BE2C (cell line): ENCODE results near the gene ELAVL1.

Experiments used
- DNase-seq: peaks from one replicate; pipeline ENCODE4 v3.0.0-alpha.2; 2020
- H3K27me3 ChIP-seq: fragments of 250-450 bp; sonication (Bioruptor Pico); 2 replicates; pipeline ENCODE4 v1.5.1; 2020; ENCODE audit warnings: mild to moderate bottlenecking
- H3K36me3 ChIP-seq: fragments of 250-450 bp; sonication (Bioruptor Pico); 2 replicates; pipeline ENCODE4 v1.5.1; 2020; ENCODE audit warnings: mild to moderate bottlenecking
- H3K4me1 ChIP-seq: fragments of 250-450 bp; sonication (Bioruptor Pico); 2 replicates; pipeline ENCODE4 v1.5.1; 2020
- H3K4me3 ChIP-seq: 2 replicates; pipeline ENCODE4 v1.5.1; 2011; ENCODE audit warnings: low read depth, low read length
- H3K9me3 ChIP-seq: fragments of 250-450 bp; sonication (Bioruptor Pico); 2 replicates; pipeline ENCODE4 v1.5.1; 2020
- TF ChIP-seq, protein P1 (sequence below): IDR thresholded peaks from 2 replicates; pipeline ENCODE4 v1.5.1; 2012; ENCODE audit warnings: mild to moderate bottlenecking, low read depth, low read length

ELAVL1 gene

GRCh38 chr19:7983995-7984837 lies 21.2 kb downstream of the ELAVL1 start:
- Histone ChIP-seq H3K27me3 (no peaks in the 10 kb centered on the region), H3K4me3 (no peak overlapping the region), H3K36me3 (peaks cover 79% of the 10 kb centered on the region), H3K9me3 (no peaks in the 10 kb centered on the region), H3K4me1 (no peaks in the 10 kb centered on the region)
- no peak for DNase-seq
- TF ChIP-seq, protein P1, sequence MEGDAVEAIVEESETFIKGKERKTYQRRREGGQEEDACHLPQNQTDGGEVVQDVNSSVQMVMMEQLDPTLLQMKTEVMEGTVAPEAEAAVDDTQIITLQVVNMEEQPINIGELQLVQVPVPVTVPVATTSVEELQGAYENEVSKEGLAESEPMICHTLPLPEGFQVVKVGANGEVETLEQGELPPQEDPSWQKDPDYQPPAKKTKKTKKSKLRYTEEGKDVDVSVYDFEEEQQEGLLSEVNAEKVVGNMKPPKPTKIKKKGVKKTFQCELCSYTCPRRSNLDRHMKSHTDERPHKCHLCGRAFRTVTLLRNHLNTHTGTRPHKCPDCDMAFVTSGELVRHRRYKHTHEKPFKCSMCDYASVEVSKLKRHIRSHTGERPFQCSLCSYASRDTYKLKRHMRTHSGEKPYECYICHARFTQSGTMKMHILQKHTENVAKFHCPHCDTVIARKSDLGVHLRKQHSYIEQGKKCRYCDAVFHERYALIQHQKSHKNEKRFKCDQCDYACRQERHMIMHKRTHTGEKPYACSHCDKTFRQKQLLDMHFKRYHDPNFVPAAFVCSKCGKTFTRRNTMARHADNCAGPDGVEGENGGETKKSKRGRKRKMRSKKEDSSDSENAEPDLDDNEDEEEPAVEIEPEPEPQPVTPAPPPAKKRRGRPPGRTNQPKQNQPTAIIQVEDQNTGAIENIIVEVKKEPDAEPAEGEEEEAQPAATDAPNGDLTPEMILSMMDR: no peak

DNA sequence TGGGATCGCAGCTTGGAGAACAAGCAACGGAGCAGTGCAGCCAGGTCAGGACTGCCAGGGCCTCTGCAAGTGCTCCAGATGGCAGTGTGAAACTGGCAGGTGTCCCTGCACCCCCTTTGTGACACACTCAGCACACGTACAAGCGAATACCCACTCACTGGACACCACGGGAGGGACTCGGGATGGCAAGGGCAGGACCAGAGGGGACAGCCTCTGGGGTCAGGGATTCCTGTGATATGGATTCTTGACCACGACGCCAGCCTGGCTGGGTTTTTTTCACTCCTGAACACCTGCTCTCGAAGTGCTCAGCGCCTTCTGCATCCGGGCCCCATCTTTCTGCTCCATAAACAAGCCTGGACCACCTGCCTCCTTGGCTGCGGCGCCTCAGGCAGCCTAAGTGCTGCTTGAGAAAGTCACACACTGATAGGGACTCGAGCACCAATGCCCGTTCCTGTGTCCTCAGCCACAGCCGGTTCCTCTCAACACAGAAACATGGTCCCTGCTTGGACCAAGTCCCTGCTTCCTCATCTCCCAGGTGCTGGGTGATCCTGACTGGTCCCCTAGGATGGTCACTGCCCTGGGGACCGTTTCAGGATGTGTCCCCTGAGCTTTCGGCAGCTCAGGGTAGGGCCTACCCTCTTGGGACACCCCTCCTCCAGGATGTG lies 22.0 kb downstream of the ELAVL1 start:
- TF ChIP-seq, protein P1: no peak
- DNase-seq: no peak

DNA sequence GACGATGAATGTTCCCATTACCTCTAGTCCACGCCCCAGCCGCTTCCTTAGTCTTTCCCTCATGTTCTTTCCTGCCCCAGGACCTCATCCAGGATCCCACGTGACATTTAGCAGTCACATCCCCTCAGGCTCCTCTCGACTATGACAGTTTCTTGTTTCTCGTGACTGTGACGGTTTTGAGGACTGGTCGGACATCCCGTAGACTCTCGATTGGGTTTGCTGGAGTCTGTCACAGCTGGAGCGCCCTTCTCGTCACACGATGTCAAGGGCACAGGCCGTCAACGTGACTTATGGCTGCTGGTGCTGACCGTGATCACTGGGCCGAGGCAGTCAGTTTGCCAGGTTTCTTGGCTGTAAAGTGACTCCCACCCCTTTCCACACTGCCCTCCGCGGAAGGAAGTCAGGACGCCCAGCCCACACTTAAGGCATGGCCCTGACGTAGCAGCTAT lies 22.8 kb downstream of the ELAVL1 start:
- Histone ChIP-seq H3K9me3 (no peaks in the 10 kb centered on the region), H3K4me3 (no peak overlapping the region), H3K4me1 (no peaks in the 10 kb centered on the region), H3K27me3 (no peaks in the 10 kb centered on the region), H3K36me3 (peaks cover 76% of the 10 kb centered on the region)
- TF ChIP-seq, protein P1: no peak
- no peak for DNase-seq

More for the DNA sequence above, 22.0 kb downstream of the ELAVL1 start:
- Histone ChIP-seq H3K36me3 (peaks cover 79% of the 10 kb centered on the region), H3K27me3 (no peaks in the 10 kb centered on the region), H3K9me3 (no peaks in the 10 kb centered on the region), H3K4me1 (no peaks in the 10 kb centered on the region), H3K4me3 (no peak overlapping the region)

GRCh38 chr19:7982103-7982502 lies 23.3 kb downstream of the ELAVL1 start:
- Histone ChIP-seq H3K9me3 (no peaks in the 10 kb centered on the region), H3K27me3 (no peaks in the 10 kb centered on the region), H3K36me3 (peaks cover 76% of the 10 kb centered on the region), H3K4me1 (no peaks in the 10 kb centered on the region), H3K4me3 (no peak overlapping the region)
- TF ChIP-seq, protein P1: no peak
- DNase-seq: no peak

- Histone ChIP-seq H3K4me3 (no peak overlapping the region), H3K9me3 (no peaks in the 10 kb centered on the region), H3K4me1 (no peaks in the 10 kb centered on the region), H3K36me3 (peaks cover 78% of the 10 kb centered on the region), H3K27me3 (no peaks in the 10 kb centered on the region)
- TF ChIP-seq, protein P1: no peak
- DNase-seq: no peak
Measured at GRCh38 chr19:7981661-7982060, 23.8 kb downstream of the ELAVL1 start.

DNA sequence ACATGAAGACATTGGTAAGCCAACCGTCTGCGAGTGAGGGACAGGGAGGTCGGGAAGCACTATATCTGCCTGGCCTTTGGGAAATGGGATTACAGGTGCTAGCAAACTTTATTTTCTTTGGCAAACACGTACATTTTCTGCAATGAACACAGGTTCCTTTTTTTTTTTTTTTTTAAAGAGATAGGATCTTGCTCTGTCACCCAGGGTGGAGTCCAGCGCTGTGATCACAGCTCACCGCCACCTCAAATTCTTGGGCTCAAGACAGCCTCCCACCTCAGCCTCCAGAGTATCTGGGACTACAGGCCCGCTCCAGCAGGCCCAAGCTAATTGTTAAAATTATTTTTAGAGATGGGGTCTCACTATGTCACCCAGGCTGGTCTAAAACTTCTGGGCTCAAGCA lies 24.2 kb downstream of the ELAVL1 start:
- TF ChIP-seq, protein P1: no peak
- no peak for DNase-seq
- no peaks in the 10 kb centered on the region for H3K9me3 ChIP-seq
- peaks cover 77% of the 10 kb centered on the region for H3K36me3 ChIP-seq
- no peaks in the 10 kb centered on the region for H3K27me3 ChIP-seq
- no peak overlapping the region for H3K4me3 ChIP-seq
- no peaks in the 10 kb centered on the region for H3K4me1 ChIP-seq
